ENCODE data around the gene GPR68. TPM values are rescaled to one million over a fixed set of nuclear protein-coding genes. Genes with fewer than 3 reads are reported as not detected.

The GPR68 gene
- total and polyA plus RNA-seq, 2 donors (not counting 1 experiment from before 2014, with no cell fraction given) = 0.31 to 0.34 TPM

DNA sequence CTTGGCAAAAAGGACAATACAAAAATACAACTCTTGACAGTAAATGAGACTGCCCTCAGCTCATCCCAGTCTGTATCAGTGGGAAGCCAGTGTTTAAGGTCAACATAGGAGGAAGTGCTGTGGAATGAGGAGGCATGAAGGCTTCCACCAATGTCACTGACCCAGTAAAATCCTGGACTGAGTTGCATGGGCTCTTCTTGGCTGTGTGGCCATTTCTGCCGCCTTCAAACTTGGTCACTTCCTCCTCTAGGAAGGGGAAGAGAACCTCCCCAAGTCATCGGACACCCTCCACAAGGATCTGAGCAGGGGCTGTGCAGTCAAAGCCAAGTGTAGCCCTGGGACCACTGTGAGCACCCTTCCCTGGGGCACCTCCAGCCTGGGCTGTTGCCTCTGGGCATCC lies 11.9 kb downstream of the GPR68 start:
- peaks cover 5% of the 10 kb centered on the region for H3K79me2 ChIP-seq (ENCODE audit: control insufficient read depth, insufficient read depth, low read length)
- WGBS (ENCODE audit: insufficient coverage) = 100% methylated on average over 2 of the region's 2 CpGs
- peaks cover 0 to 6% (median 4%) of the 10 kb centered on the region in 3 donors for H3K9me3 ChIP-seq (ENCODE audit: control extremely low read depth in 1 of 3, control insufficient read depth in 2 of 3, insufficient read depth in 1 of 3, low read length in 2 of 3)
- peaks cover 0 to 2% of the 10 kb centered on the region in 2 experiments for H3K36me3 ChIP-seq (replicated peaks in 1 of 2; ENCODE audit: control extremely low read depth in 1 of 2, control insufficient read depth in 1 of 2, extremely low read depth in 1 of 2, insufficient read depth in 2 of 2, low read length in 1 of 2)
- H3K9ac ChIP-seq (ENCODE audit: low read length) = no peak overlapping the region
- H3K27me3 Mint-ChIP-seq = no peaks in the 10 kb centered on the region
- TF ChIP-seq, protein P1, sequence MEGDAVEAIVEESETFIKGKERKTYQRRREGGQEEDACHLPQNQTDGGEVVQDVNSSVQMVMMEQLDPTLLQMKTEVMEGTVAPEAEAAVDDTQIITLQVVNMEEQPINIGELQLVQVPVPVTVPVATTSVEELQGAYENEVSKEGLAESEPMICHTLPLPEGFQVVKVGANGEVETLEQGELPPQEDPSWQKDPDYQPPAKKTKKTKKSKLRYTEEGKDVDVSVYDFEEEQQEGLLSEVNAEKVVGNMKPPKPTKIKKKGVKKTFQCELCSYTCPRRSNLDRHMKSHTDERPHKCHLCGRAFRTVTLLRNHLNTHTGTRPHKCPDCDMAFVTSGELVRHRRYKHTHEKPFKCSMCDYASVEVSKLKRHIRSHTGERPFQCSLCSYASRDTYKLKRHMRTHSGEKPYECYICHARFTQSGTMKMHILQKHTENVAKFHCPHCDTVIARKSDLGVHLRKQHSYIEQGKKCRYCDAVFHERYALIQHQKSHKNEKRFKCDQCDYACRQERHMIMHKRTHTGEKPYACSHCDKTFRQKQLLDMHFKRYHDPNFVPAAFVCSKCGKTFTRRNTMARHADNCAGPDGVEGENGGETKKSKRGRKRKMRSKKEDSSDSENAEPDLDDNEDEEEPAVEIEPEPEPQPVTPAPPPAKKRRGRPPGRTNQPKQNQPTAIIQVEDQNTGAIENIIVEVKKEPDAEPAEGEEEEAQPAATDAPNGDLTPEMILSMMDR (IDR thresholded peaks at IDR 0.05) = no peak
- no peak for TF ChIP-seq EZH2 (IDR thresholded peaks at IDR 0.05; ENCODE audit: borderline replicate concordance, insufficient read depth, low read depth, low read length, poor library complexity, severe bottlenecking)
- H3K27ac ChIP-seq (ENCODE audit: low read length in 2 of 2) = no peak overlapping the region
- ATAC-seq (ENCODE audit: low read depth) = no peak
- H3K9me3 Mint-ChIP-seq (ENCODE audit: insufficient read depth) = no peaks in the 10 kb centered on the region
- no peak overlapping the region for H3K4me3 Mint-ChIP-seq
- H3K27ac Mint-ChIP-seq = no peak overlapping the region
- no peak overlapping the region for H3K4me2 ChIP-seq (replicated peaks; ENCODE audit: low read depth, low read length, poor library complexity, severe bottlenecking)
- ChIA-PET CTCF (no interaction called here), POLR2A (no interaction called here)
- DNase-seq = no peak
- H3K4me3 ChIP-seq (ENCODE audit: control extremely low read depth in 1 of 5, extremely low read depth in 1 of 5, insufficient read depth in 1 of 5, low read depth in 2 of 5, low read length in 4 of 5) = no peak overlapping the region
- no peaks in the 10 kb centered on the region for H4K20me1 ChIP-seq (ENCODE audit: control insufficient read depth, insufficient read depth, low read length, poor library complexity, severe bottlenecking)
- peaks cover 54 to 57% of the 10 kb centered on the region in 2 donors for H3K4me1 ChIP-seq (ENCODE audit: control insufficient read depth in 2 of 2, insufficient read depth in 2 of 2, low read length in 2 of 2)
- no peaks in the 10 kb centered on the region for H3K27me3 ChIP-seq (replicated peaks in 1 of 4; ENCODE audit: control extremely low read depth in 1 of 4, control insufficient read depth in 3 of 4, insufficient read depth in 4 of 4, low read length in 3 of 4)
- intact Hi-C loops (cut with micrococcal nuclease) = no loop called here
- no peak overlapping the region for H2AFZ ChIP-seq (ENCODE audit: insufficient read depth, low read depth, low read length, poor library complexity, severe bottlenecking)
- H3K4me1 Mint-ChIP-seq = peaks cover 52% of the 10 kb centered on the region

DNA sequence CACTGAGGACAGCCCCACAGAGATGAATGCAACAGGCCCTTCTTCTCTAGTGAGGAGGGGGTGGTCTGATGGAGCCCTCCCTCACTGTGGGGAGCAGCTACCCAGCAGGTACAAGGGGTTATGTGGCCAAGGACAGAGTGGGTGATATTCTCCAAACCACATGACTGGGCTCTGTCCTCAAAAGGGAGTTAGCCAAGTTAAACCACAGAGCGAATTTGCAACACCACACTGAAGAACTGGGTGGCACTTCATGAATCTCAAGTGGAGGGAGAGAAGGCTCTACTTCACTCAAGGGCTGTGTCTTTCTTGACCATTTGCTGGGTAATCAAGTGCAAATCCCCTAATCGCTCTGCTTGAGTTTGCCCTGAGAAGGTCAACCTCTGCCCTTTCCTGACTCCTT lies 12.5 kb downstream of the GPR68 start:
- Mint-ChIP-seq H3K4me3 (no peak overlapping the region), H3K27ac (no peak overlapping the region), H3K4me1 (peaks cover 56% of the 10 kb centered on the region), H3K9me3 (ENCODE audit: insufficient read depth) (no peaks in the 10 kb centered on the region), H3K27me3 (no peaks in the 10 kb centered on the region)
- H3K4me3 ChIP-seq (ENCODE audit: control extremely low read depth in 1 of 5, extremely low read depth in 1 of 5, insufficient read depth in 1 of 5, low read depth in 2 of 5, low read length in 4 of 5) = no peak overlapping the region
- peaks cover 5% of the 10 kb centered on the region for H3K79me2 ChIP-seq (ENCODE audit: control insufficient read depth, insufficient read depth, low read length)
- peak overlapping the region; percentile 16 for H3K4me2 ChIP-seq (replicated peaks; ENCODE audit: low read depth, low read length, poor library complexity, severe bottlenecking)
- H4K20me1 ChIP-seq (ENCODE audit: control insufficient read depth, insufficient read depth, low read length, poor library complexity, severe bottlenecking) = no peaks in the 10 kb centered on the region
- no peak overlapping the region for H3K9ac ChIP-seq (ENCODE audit: low read length)
- H3K9me3 ChIP-seq (ENCODE audit: control extremely low read depth in 1 of 3, control insufficient read depth in 2 of 3, insufficient read depth in 1 of 3, low read length in 2 of 3) = peaks cover 0 to 6% (median 4%) of the 10 kb centered on the region in 3 donors
- 83% methylated on average over 2 of the region's 2 CpGs for WGBS (ENCODE audit: insufficient coverage)
- intact Hi-C loops (cut with micrococcal nuclease) = no loop called here
- TF ChIP-seq, protein P1 (IDR thresholded peaks at IDR 0.05) = no peak
- TF ChIP-seq EZH2 (IDR thresholded peaks at IDR 0.05; ENCODE audit: borderline replicate concordance, insufficient read depth, low read depth, low read length, poor library complexity, severe bottlenecking) = no peak
- POLR2A ChIA-PET = no interaction called here
- H3K27me3 ChIP-seq (replicated peaks in 1 of 4; ENCODE audit: control extremely low read depth in 1 of 4, control insufficient read depth in 3 of 4, insufficient read depth in 4 of 4, low read length in 3 of 4) = no peaks in the 10 kb centered on the region
- H2AFZ ChIP-seq (ENCODE audit: insufficient read depth, low read depth, low read length, poor library complexity, severe bottlenecking) = no peak overlapping the region
- H3K36me3 ChIP-seq (replicated peaks in 1 of 2; ENCODE audit: control extremely low read depth in 1 of 2, control insufficient read depth in 1 of 2, extremely low read depth in 1 of 2, insufficient read depth in 2 of 2, low read length in 1 of 2) = peaks cover 0 to 2% of the 10 kb centered on the region in 2 experiments
- DNase-seq = no peak
- CTCF ChIA-PET = no interaction called here
- H3K27ac ChIP-seq (ENCODE audit: low read length in 2 of 2) = no peak overlapping the region
- peaks cover 59 to 62% of the 10 kb centered on the region in 2 donors for H3K4me1 ChIP-seq (ENCODE audit: control insufficient read depth in 2 of 2, insufficient read depth in 2 of 2, low read length in 2 of 2)
- no peak for ATAC-seq (ENCODE audit: low read depth)
